ENCODE results near the gene SERBP1.
"Not testable (repeated sequence)": the region's sequence is repeated elsewhere in the genome, so short reads cannot be mapped to it uniquely, and the experiment has no call there.

SERBP1 gene

GRCh38 chr1:67439277-67440029 lies 9.3 kb upstream of the SERBP1 start:
- DNase-seq, result no peak

GRCh38 chr1:67437961-67438360 lies 7.8 kb upstream of the SERBP1 start:
- no peak for DNase-seq

GRCh38 chr1:67436511-67437055 lies 6.4 kb upstream of the SERBP1 start:
- no peak for DNase-seq

- no peak for DNase-seq
Observed at GRCh38 chr1:67434491-67434890, 4.3 kb upstream of the SERBP1 start.

- DNase-seq, result peak; percentile 81 to 86
Observed at GRCh38 chr1:67433837-67434236, 3.6 kb upstream of the SERBP1 start.

- no peak for DNase-seq
Observed at GRCh38 chr1:67432745-67433144, 2.5 kb upstream of the SERBP1 start.

GRCh38 chr1:67431869-67432578 lies 1.8 kb upstream of the SERBP1 start:
- DNase-seq, result no peak

GRCh38 chr1:67431156-67431765 lies 1.1 kb upstream of the SERBP1 start:
- no peak for DNase-seq

- DNase-seq, result no peak
Observed at GRCh38 chr1:67429528-67430357, 459 bp downstream of the SERBP1 start.

- DNase-seq, result peak in 1 of 2 experiments; percentile 18
Observed at GRCh38 chr1:67429011-67429527, 1.1 kb downstream of the SERBP1 start.

GRCh38 chr1:67427947-67428346 lies 2.3 kb downstream of the SERBP1 start:
- DNase-seq, result no peak

- DNase-seq, result no peak
Observed at GRCh38 chr1:67427465-67427864, 2.7 kb downstream of the SERBP1 start.

- DNase-seq, result no peak
Observed at GRCh38 chr1:67420835-67421492, 9.2 kb downstream of the SERBP1 start.

GRCh38 chr1:67418839-67419586 lies 11.2 kb downstream of the SERBP1 start:
- DNase-seq, result no peak

GRCh38 chr1:67417733-67418132 lies 12.5 kb downstream of the SERBP1 start:
- DNase-seq, result not testable (repeated sequence)

- DNase-seq, result no peak
Observed at GRCh38 chr1:67415041-67415440, 15.2 kb downstream of the SERBP1 start.

GRCh38 chr1:67414574-67414973 lies 15.6 kb downstream of the SERBP1 start:
- DNase-seq, result no peak

GRCh38 chr1:67413101-67413500 lies 17.1 kb downstream of the SERBP1 start:
- DNase-seq, result not testable (repeated sequence)

- no peak for DNase-seq
Observed at GRCh38 chr1:67408148-67408547, 22.1 kb downstream of the SERBP1 start.

GRCh38 chr1:67407498-67407897 lies 22.7 kb downstream of the SERBP1 start:
- DNase-seq, result no peak

Measured in Kasumi-1 (cell line).